KOPT-K1 (cell line): ENCODE data around the gene PWP1.

Experiments
- H3K27ac ChIP-seq: fragments of 200-600 bp; sonication (generic); 2 replicates; pipeline ENCODE4 v1.5.1; 2016; ENCODE audit warnings: antibody characterized with exemption, mild to moderate bottlenecking, low read depth, low read length; ENCODE audit not compliant: poor library complexity, severe bottlenecking
- H3K36me3 ChIP-seq: fragments of 200-600 bp; sonication (generic); 2 replicates; pipeline ENCODE4 v1.5.1; 2017; ENCODE audit warnings: antibody characterized with exemption, mild to moderate bottlenecking, low read length, moderate library complexity; ENCODE audit not compliant: insufficient read depth
- H3K9me3 ChIP-seq: fragments of 200-600 bp; sonication (generic); 2 replicates; pipeline ENCODE4 v1.5.1; 2017; ENCODE audit warnings: antibody characterized with exemption, low read length, mild to moderate bottlenecking; ENCODE audit not compliant: insufficient read depth, poor library complexity, severe bottlenecking

Gene PWP1

DNA sequence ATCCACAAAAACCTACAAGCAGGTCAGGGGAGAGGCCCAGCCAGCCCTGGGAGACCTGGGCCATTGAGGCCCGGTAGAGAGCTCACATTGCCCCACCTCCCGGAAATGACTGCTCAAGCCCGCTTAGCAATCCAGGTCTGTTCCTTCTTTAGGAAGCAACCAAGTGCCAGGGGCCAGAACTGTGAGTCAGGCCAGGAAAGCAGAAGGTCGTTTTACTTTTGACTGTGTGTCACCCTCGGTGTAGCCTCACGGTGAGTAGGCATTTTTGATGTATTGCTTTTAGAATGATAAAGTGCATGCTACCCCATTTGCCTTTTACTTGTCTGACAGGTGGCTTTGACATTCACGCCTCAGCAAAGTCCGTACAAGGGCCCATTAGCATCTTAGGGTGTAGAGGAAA lies 25.4 kb upstream of the PWP1 start:
- H3K9me3 ChIP-seq: no peaks in the 10 kb centered on the region
- no peak overlapping the region for H3K27ac ChIP-seq

DNA sequence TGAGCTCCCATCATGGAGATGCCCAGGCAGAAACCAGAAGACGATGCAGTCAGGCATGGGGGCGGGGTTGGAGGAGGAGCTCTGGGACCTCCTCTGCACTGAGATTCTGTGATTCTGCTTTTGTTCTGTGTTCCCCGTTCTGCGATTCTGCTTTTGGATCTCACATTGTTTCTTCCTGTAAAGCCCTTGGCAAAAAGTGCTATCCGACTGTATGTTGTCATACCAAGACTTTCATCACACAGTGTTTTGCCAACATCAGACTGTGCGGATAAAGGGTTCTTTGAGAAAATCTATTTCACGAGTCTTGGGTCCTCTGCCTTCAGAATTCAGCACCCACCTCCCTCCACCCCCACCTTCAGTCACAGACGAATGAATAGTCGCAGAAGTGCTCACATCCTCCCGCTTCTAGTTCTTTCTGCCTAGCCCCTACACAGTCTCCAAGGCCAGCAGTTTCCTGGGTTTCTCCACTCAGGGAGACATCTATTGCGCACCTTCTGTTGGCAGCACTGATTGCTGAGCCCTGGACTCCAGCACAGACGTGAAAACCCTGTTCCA lies 24.7 kb upstream of the PWP1 start:
- Histone ChIP-seq H3K9me3 (no peaks in the 10 kb centered on the region), H3K36me3 (no peaks in the 10 kb centered on the region), H3K27ac (no peak overlapping the region)

More for the DNA sequence above, 25.4 kb upstream of the PWP1 start:
- no peaks in the 10 kb centered on the region for H3K36me3 ChIP-seq

DNA sequence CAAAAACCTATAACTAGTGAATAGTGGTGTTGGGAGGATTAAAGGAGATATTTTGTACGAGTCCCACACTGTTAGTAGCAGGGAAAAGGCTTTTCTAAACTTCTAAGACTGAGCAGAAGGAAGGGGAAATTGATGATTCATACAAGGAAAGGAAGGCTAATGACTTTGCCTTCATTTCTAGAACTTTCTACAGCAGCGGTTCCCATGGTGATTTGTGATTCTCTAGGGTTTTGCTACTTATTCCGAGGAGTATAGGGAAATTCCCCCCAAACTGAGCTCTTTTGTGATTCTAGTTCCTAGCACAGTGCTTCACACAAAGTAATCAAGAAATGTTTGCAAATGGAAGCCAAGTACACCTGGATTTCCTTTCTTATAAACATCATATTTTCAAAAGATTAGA lies 23.8 kb upstream of the PWP1 start:
- Histone ChIP-seq H3K27ac (no peak overlapping the region), H3K9me3 (no peaks in the 10 kb centered on the region), H3K36me3 (no peaks in the 10 kb centered on the region)

DNA sequence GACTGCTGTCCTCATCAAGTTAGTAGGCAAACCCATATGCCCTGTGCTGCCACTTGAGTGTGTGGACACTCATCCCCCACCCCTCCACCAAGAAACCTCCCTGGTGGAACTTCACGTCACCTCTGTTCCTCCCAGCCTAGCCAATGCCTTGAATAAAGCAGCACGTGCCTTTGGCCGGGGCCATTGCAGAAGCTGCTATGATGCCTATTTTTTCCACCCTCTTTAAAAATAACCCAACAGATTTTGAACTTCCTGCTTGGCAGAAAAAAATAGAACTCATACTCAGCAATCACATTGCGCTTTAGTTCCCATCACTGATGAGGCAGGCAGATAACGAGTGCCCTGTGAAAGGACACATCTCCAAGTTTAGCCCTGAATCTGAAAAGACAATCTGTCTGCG lies 23.1 kb upstream of the PWP1 start:
- Histone ChIP-seq H3K27ac (no peak overlapping the region), H3K36me3 (no peaks in the 10 kb centered on the region), H3K9me3 (no peaks in the 10 kb centered on the region)

DNA sequence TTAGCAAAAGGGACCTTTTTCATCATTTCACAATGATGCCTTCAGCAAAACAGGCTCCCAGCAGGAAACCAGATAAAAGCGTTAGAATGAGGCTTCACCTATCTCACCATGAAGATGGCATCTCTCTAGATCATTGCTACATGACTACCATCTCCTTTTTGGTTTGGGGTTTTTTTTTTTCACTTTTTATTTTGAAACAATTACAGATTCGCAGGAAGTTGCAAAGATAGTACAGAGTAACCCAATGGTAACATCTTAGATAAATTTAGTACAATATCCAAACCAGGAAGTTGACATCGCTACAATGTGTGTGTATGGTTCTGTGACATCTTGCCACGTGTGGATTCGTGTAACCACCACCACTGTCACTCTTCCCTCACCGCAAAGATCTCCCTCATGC lies 22.3 kb upstream of the PWP1 start:
- no peaks in the 10 kb centered on the region for H3K9me3 ChIP-seq
- no peaks in the 10 kb centered on the region for H3K36me3 ChIP-seq
- H3K27ac ChIP-seq: no peak overlapping the region

DNA sequence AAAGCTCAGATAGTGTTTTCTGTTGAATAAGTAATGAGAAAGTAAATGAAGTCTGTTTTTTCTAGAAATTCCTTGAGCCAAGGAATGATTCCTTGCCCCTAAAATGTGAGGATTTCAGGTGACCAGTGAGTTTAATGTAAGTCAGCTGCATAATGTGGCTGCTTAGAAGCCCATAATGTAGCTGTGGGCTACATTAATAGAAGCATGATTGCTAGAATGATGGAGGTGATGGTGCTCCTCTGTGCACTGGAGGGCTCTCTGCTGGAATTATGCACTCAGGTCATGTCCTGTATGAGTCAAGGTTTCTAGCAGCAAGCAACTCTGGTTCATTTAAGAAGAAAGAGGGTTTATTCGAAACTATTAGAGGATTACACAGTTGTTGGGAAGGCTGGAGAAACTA lies 19.6 kb upstream of the PWP1 start:
- Histone ChIP-seq H3K27ac (no peak overlapping the region), H3K9me3 (no peaks in the 10 kb centered on the region), H3K36me3 (no peaks in the 10 kb centered on the region)

DNA sequence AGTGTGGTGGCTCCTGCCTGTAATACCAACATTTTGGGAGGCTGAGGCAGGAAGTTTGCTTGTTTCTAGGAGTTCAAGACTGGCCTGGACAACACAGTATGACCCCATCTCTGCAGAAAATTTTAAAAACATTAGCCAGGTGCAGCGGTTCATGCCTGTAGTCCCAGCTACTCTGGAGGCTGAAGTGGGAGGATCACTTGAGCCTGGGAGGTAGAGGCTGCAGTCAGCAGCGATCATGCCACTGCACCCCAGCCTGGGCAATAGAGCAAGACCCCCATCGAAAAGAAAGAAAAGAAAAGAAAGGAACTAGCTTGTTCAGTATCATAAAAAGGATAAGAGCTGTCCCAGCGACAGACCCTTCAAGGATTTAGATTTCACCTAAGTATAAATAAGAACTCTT lies 18.1 kb upstream of the PWP1 start:
- Histone ChIP-seq H3K9me3 (no peaks in the 10 kb centered on the region), H3K36me3 (no peaks in the 10 kb centered on the region)

DNA sequence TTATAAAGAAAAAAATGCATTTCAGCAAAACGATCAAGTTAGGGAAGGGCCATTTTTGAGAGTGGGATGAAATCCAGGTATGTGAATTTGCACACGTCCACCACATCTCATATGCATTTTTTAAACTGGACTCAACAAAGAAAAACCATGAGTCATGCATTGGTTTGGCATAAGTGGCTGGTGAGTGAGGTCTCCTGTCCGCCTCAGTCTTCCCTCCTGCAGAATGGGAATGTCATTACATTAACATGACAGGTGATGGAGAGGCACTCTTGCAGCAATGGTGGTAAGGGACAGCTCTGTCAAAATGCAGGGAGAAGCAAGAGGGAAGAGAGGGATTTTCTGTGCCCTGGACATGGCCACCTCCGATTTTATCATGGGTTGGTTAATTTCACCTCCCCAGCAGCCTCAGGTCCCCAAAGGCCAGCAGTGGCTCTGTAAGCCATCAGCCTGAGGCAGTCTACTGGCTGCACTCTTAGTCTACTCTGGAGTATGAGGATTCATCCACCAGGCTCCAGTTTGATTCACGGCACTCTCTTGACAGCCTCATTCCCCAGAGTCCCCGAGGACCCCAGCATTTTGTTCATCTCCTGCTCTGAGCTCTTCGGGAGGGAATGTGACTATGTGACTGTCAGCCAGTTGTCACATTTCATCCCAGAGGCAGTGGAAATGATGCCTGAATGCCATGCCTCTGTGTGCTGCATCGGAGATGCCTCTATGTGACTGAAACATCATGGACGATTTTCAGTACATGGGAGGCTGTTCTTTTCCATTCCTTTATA lies 17.1 kb upstream of the PWP1 start:
- Histone ChIP-seq H3K9me3 (no peaks in the 10 kb centered on the region), H3K27ac (no peak overlapping the region), H3K36me3 (no peaks in the 10 kb centered on the region)

More for the DNA sequence above, 18.1 kb upstream of the PWP1 start:
- no peak overlapping the region for H3K27ac ChIP-seq

DNA sequence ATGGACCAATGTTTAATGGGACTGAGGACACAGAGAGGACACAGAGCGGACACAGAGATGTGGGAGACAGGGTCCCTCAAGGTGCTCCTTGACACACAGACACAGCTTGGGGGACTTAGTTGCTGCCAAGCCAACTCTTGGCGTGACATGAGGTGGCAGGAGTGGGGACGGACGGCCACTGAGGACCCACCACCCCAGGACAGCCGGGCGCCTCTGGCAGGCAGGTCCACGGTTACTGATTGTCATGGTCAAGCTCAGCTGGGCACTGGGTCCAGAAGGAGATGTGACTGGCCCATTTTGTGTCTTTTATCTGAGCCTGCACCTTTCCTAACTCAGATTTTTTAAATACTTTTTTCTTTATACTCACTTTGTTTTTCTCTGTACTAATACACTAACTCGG lies 15.7 kb upstream of the PWP1 start:
- Histone ChIP-seq H3K27ac (no peak overlapping the region), H3K9me3 (no peaks in the 10 kb centered on the region), H3K36me3 (no peaks in the 10 kb centered on the region)

DNA sequence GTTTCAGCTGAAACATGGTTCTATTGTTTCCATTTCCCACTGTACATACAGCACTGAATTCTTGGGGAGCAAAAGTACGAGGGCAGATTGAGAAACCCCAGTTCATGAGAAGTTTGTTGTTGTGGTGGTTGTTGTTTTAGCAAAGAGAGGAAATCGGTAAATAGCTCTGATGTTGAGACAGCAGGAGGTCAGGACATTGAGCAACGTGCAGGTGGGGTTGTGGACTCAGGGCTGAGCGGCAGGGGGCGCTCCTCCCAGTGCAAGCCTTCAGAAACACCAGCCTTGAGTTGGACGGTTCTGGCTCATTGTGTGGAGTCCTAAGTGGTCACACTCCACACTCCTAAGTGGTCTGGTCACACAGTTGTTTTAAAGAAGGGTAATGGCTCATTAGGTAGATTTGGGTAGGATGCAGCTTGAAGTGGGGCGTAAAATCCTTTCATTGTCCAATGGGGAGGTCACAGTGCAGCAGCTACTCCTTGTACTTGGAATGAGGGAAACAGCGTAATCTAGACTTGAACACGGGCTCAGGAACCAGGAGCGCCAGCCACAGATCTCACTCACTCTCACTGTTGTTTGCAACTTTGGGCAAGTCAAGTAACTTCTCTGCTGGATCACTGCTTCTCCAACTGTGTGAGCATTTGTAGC lies 14.5 kb upstream of the PWP1 start:
- Histone ChIP-seq H3K36me3 (no peaks in the 10 kb centered on the region), H3K27ac (no peak overlapping the region), H3K9me3 (no peaks in the 10 kb centered on the region)

DNA sequence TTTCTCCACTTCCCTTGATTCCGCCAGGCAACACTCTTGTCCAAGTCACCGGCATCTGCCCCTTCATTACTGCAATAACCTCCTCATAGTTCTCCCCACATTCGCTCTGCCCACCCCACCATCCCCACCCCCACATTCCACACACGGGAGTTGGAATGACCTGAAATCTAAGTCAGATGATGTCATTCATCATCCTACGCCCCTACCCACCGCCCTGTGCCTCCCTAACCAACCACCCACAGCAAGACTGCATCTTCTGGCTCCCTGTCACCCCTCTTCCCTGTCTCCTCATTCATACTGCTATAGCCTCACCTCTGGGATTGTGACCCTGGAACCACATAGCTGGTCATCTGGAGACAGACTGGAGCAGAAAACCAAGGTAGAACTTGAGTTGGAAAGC lies 7.9 kb upstream of the PWP1 start:
- Histone ChIP-seq H3K27ac (no peak overlapping the region), H3K36me3 (no peaks in the 10 kb centered on the region), H3K9me3 (no peaks in the 10 kb centered on the region)

DNA sequence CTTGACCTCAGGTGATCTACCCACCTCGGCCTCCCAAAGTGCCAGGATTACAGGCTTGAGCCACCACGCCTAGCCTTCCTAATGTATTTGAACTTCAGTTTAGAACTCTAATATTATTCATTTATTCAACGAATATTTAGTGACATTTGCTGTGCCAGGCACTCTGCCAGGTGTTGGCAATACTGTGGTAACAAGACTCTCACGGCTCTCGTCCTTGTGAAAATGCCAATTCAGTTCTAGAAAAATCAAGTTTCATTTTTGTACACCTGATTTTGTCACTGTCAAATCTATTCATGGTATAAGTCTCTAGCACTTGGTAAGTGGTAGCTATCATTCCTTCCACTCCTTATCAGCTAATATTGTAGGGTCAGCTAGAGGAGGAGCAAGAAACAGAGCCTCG lies 6.3 kb upstream of the PWP1 start:
- no peak overlapping the region for H3K27ac ChIP-seq
- no peaks in the 10 kb centered on the region for H3K36me3 ChIP-seq
- no peaks in the 10 kb centered on the region for H3K9me3 ChIP-seq

DNA sequence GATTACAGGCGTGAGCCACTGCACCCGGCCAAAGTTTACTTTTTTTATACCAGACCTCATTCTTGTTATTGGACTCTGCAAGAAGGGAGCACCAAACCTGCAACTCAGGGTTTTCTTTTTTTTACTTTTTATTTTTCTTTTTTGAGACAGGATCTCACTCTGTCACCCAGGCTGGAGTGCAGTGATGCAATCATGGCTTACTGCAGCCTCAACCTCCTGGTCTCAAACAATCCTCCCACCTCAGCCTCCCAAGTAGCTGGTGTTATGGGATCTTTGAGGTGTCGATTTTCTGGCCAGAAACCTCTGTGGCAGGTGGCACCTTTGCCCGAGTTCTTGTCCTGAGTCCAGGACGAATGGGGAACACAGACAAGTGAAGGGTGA lies 4.2 kb upstream of the PWP1 start:
- H3K36me3 ChIP-seq: no peaks in the 10 kb centered on the region
- H3K9me3 ChIP-seq: no peaks in the 10 kb centered on the region
- no peak overlapping the region for H3K27ac ChIP-seq

DNA sequence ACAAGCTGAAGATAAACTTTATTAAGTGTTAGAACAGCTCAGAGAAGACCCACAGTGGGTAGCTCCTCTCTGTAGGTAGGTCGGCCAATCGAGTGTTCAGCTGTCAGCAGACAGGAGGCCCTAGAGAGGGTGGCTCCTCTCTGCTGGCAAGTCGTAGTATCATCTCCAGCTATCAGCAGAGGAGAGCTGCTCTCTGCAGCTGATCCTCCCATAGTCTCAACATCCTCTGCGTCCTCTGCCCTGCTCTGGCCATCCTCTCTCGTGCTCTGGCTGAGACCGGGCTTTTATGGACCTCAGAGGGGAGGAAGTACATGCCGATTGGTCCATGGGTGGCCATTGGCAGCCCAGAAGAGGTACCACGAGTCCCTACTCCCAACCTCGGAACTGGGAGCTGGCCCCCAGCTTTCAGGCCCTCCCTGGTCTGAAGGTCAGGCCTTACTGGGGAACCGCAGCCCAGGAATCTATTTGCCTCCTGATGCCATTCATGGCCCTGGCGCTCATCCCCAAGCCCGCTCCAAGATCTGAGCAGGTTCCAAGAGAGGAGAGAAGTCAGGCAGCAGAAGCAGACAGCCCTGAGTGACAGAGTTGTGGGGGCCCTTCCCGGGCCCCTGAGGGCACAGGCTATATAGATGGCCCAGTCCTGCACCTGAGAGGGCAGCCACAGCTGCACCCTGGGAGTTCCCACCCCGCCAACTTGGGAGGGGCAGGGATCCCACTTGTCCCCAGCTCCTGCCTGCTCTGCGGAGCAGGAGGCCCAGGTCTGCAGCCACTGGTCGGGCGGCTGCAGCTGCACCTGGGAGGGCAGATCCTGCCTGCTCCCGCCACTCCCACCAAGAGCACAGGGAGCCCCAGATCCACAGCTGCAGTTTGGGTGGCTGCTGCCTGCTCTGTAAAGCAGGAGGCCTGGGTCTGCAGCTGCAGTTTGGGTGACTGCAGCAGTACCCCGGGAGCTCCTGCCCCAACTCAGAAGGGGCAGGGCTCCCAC lies 3.5 kb upstream of the PWP1 start:
- Histone ChIP-seq H3K36me3 (no peaks in the 10 kb centered on the region), H3K27ac (no peak overlapping the region), H3K9me3 (no peaks in the 10 kb centered on the region)
